H1 (cell line): ENCODE data around the gene FGF23. TPM values are rescaled to one million over a fixed set of nuclear protein-coding genes. Genes with fewer than 3 reads are reported as not detected.

Experiments used
- CTCF ChIA-PET: fragments of 300-600 bp; sonication (Branson Sonifier 250); formaldehyde crosslinking; loops from one replicate; lab custom pipeline; 2021; ENCODE audit not compliant: partially characterized antibody; lab: Charles Lee
- POLR2A ChIA-PET: fragments of 300-600 bp; sonication (Branson Sonifier 250); formaldehyde crosslinking; loops from one replicate; lab custom pipeline; 2021; ENCODE audit warnings: inconsistent platforms; ENCODE audit not compliant: partially characterized antibody; lab: Charles Lee
- DNase-seq, 2 experiments: peaks; one replicate each; pipeline versions ENCODE4 v3.0.0 to v3.0.0-alpha.2; 2010 to 2022; ENCODE audit warnings: low spot score in 2 of 2, low read depth in 1 of 2, mixed read lengths in 1 of 2
- FAIRE-seq: peaks from 2 replicates; lab custom pipeline; 2011; peaks lifted over from hg19 to GRCh38; lab: Jason Lieb, UNC
- H2AFZ ChIP-seq: 2 replicates; pipeline ENCODE4 v1.8.1; 2012; ENCODE audit warnings: low read length, inconsistent platforms
- H2AK5ac ChIP-seq: 2 replicates; pipeline ENCODE4 v1.6.1; 2013; ENCODE audit warnings: low read depth, low read length
- H2BK120ac ChIP-seq: replicated peaks from 2 replicates; pipeline ENCODE3; 2013; ENCODE audit warnings: low read depth, low read length, inconsistent platforms
- H2BK12ac ChIP-seq: 2 replicates; pipeline ENCODE4 v1.6.1; 2013; ENCODE audit warnings: low read depth, low read length
- H2BK15ac ChIP-seq: 2 replicates; pipeline ENCODE4 v1.6.1; 2013; ENCODE audit warnings: low read length
- H2BK20ac ChIP-seq: 2 replicates; pipeline ENCODE4 v1.6.1; 2013; ENCODE audit warnings: low read length
- H2BK5ac ChIP-seq: 2 replicates; pipeline ENCODE4 v1.6.1; 2013; ENCODE audit warnings: low read depth, low read length
- H3K14ac ChIP-seq: 2 replicates; pipeline ENCODE4 v1.6.1; 2013; ENCODE audit warnings: inconsistent platforms; ENCODE audit not compliant: insufficient read length
- H3K18ac ChIP-seq: 2 replicates; pipeline ENCODE4 v1.6.1; 2013; ENCODE audit warnings: low read length; ENCODE audit errors: extremely low read depth
- H3K23ac ChIP-seq: 2 replicates; pipeline ENCODE4 v1.6.1; 2013; ENCODE audit warnings: inconsistent platforms; ENCODE audit not compliant: insufficient read length
- H3K23me2 ChIP-seq: 2 replicates; pipeline ENCODE4 v1.6.1; 2013; ENCODE audit warnings: low read depth, low read length
- H3K27ac ChIP-seq: 2 replicates; pipeline ENCODE4 v1.6.1; 2011; ENCODE audit warnings: low read depth, low read length, inconsistent platforms
- H3K27me3 ChIP-seq, 4 experiments: replicated peaks in 1 of 4; 1 replicate in 1 of 4; 2 replicates in 3 of 4; pipeline versions ENCODE4 v1.6.1 to v1.8.1; 2011 to 2013; ENCODE audit warnings: low read length in 3 of 4, mild to moderate bottlenecking in 3 of 4, inconsistent platforms in 2 of 4, mixed read lengths in 2 of 4, moderate library complexity in 1 of 4; ENCODE audit not compliant: control insufficient read depth in 3 of 4, insufficient read depth in 3 of 4; ENCODE audit errors: extremely low read depth in 1 of 4
- H3K36me3 ChIP-seq, 4 experiments: 2 replicates each; pipeline versions ENCODE4 v1.6.1 to v1.8.1; 2011 to 2013; ENCODE audit warnings: mild to moderate bottlenecking in 4 of 4, low read length in 3 of 4, moderate library complexity in 2 of 4, control low read depth in 1 of 4, inconsistent platforms in 1 of 4; ENCODE audit not compliant: insufficient read depth in 4 of 4, control insufficient read depth in 2 of 4
- H3K4ac ChIP-seq: replicated peaks from 2 replicates; pipeline ENCODE3; 2013; ENCODE audit warnings: low read length, low read depth, mixed read lengths, inconsistent platforms; ENCODE audit not compliant: insufficient read length
- H3K4me1 ChIP-seq, 4 experiments: replicated peaks in 1 of 4; 1 replicate in 1 of 4; 2 replicates in 3 of 4; pipeline versions ENCODE4 v1.6.1 to v1.8.1; 2011 to 2013; ENCODE audit warnings: low read length in 3 of 4, inconsistent platforms in 2 of 4, mixed read lengths in 1 of 4; ENCODE audit not compliant: insufficient read depth in 4 of 4, control insufficient read depth in 3 of 4
- H3K4me2 ChIP-seq, 2 experiments: 2 replicates each; pipeline versions ENCODE4 v1.6.1 to v1.8.1; 2011 to 2013; ENCODE audit warnings: low read depth in 2 of 2, low read length in 2 of 2, control low read depth in 1 of 2, inconsistent platforms in 1 of 2, mild to moderate bottlenecking in 1 of 2; ENCODE audit not compliant: insufficient read depth in 1 of 2
- H3K4me3 ChIP-seq, 4 experiments: fragments of 200-600, 300-600 bp in 1 of 4; sonication (generic), shearing (Covaris generic), sonication (Bioruptor Twin) in 1 of 4; 2 replicates each; pipeline versions ENCODE4 v1.5.1 to v1.8.1; 2011 to 2016; ENCODE audit warnings: low read length in 4 of 4, low read depth in 3 of 4, control low read depth in 2 of 4, inconsistent platforms in 2 of 4, mild to moderate bottlenecking in 2 of 4, mixed read lengths in 1 of 4, moderate library complexity in 1 of 4; ENCODE audit not compliant: insufficient read depth in 2 of 4; ENCODE audit errors: extremely low read depth in 1 of 4
- H3K56ac ChIP-seq: replicated peaks from 2 replicates; pipeline ENCODE3; 2013; ENCODE audit warnings: low read depth, mild to moderate bottlenecking, mixed read lengths, low read length, inconsistent platforms; ENCODE audit not compliant: insufficient read length
- H3K79me1 ChIP-seq: 2 replicates; pipeline ENCODE4 v1.6.1; 2013; ENCODE audit warnings: low read depth, low read length, control low read depth
- H3K79me2 ChIP-seq, 2 experiments: 2 replicates each; pipeline versions ENCODE4 v1.6.1 to v1.8.1; 2012 to 2013; ENCODE audit warnings: low read length in 2 of 2, mild to moderate bottlenecking in 2 of 2, inconsistent platforms in 1 of 2; ENCODE audit not compliant: insufficient read depth in 2 of 2, control insufficient read depth in 1 of 2
- H3K9ac ChIP-seq, 4 experiments: replicated peaks in 1 of 4; 1 replicate in 1 of 4; 2 replicates in 3 of 4; pipeline versions ENCODE4 v1.6.1 to v1.8.1; 2011 to 2013; ENCODE audit warnings: low read depth in 3 of 4, low read length in 3 of 4, control low read depth in 2 of 4, mild to moderate bottlenecking in 2 of 4, moderate library complexity in 2 of 4, inconsistent platforms in 1 of 4; ENCODE audit errors: extremely low read depth in 1 of 4
- H3K9me3 ChIP-seq, 2 experiments: 2 replicates each; pipeline versions ENCODE4 v1.6.1 to v1.8.1; 2012 to 2013; ENCODE audit warnings: mild to moderate bottlenecking in 2 of 2, moderate library complexity in 2 of 2, control low read depth in 1 of 2, inconsistent platforms in 1 of 2, low read depth in 1 of 2, low read length in 1 of 2, mixed read lengths in 1 of 2; ENCODE audit not compliant: insufficient read depth in 2 of 2
- H4K20me1 ChIP-seq, 2 experiments: replicated peaks in 1 of 2; 2 replicates each; pipeline versions ENCODE3 to v1.8.1; 2011 to 2013; ENCODE audit warnings: inconsistent platforms in 2 of 2, low read length in 2 of 2, mild to moderate bottlenecking in 1 of 2; ENCODE audit not compliant: insufficient read depth in 2 of 2, control insufficient read depth in 1 of 2
- H4K5ac ChIP-seq: 2 replicates; pipeline ENCODE4 v1.6.1; 2013; ENCODE audit warnings: low read length, low read depth, mixed read lengths, inconsistent platforms; ENCODE audit not compliant: insufficient read length
- H4K8ac ChIP-seq: 2 replicates; pipeline ENCODE4 v1.8.0; 2013; ENCODE audit warnings: mild to moderate bottlenecking, moderate library complexity, low read length, inconsistent platforms; ENCODE audit not compliant: insufficient read depth; ENCODE audit errors: extremely low read depth
- H4K91ac ChIP-seq: replicated peaks from 2 replicates; pipeline ENCODE3; 2013; ENCODE audit warnings: low read length, mixed read lengths, inconsistent platforms; ENCODE audit not compliant: insufficient read length
- ATF3 ChIP-seq: IDR thresholded peaks from 2 replicates; pipeline ENCODE4 v1.6.1; 2011; ENCODE audit warnings: low read depth, mild to moderate bottlenecking, low read length; ENCODE audit not compliant: insufficient read depth
- CBX8 ChIP-seq: fragments of 300-800, 300-1000 bp; sonication (generic); IDR thresholded peaks from 2 replicates; pipeline ENCODE4 v1.7.1; 2016; ENCODE audit warnings: low read depth, low read length, borderline replicate concordance
- GTF2F1 ChIP-seq: IDR thresholded peaks from 2 replicates; pipeline ENCODE4 v1.6.1; 2012; ENCODE audit warnings: low read depth, low read length, improper control_type of control experiment, borderline replicate concordance
- HDAC2 ChIP-seq, 2 experiments: fragments of 300-600 bp in 1 of 2; sonication (generic) in 1 of 2; IDR thresholded peaks; 2 replicates each; pipeline ENCODE4 v1.6.1; 2011 to 2012; ENCODE audit warnings: low read depth in 2 of 2, low read length in 2 of 2, mild to moderate bottlenecking in 2 of 2, moderate library complexity in 2 of 2, borderline replicate concordance in 1 of 2, inconsistent platforms in 1 of 2
- POLR2A ChIP-seq, 2 experiments: IDR thresholded peaks; 1 replicate in 1 of 2; 2 replicates in 1 of 2; pipeline ENCODE4 v1.6.1; 2011; ENCODE audit warnings: low read depth in 2 of 2, low read length in 2 of 2, mild to moderate bottlenecking in 2 of 2; ENCODE audit errors: control extremely low read depth in 1 of 2
- USF2 ChIP-seq: IDR thresholded peaks from 2 replicates; pipeline ENCODE4 v1.6.1; 2011; ENCODE audit warnings: low read length, improper control_type of control experiment
- ZNF274 ChIP-seq: IDR thresholded peaks from 2 replicates; pipeline ENCODE4 v1.7.0; 2012; ENCODE audit warnings: low read length, borderline replicate concordance; ENCODE audit errors: extremely low read depth
- WGBS, 2 experiments: shearing (Covaris generic) in 1 of 2; methylation state at CpG; one replicate each; pipeline versions ENCODE4 v1.1.6 to v1.1.7; 2013 to 2015; ENCODE audit warnings: low lambda C conversion rate in 2 of 2, mixed read lengths in 2 of 2, inconsistent platforms in 1 of 2, low coverage in 1 of 2, missing lambda C conversion rate in 1 of 2; ENCODE audit not compliant: insufficient replicate concordance in 2 of 2, insufficient coverage in 1 of 2, insufficient read length in 1 of 2; ENCODE audit errors: extremely low coverage in 1 of 2, missing lambda C conversion rate in 1 of 2; 5-methylcytosine and 5-hydroxymethylcytosine counted together
- polyA plus RNA-seq, 7 experiments: library from polyadenylated mRNA; depleted of rRNA in 3 of 7; stranded (reverse) in 5 of 7; unstranded in 2 of 7; fragments of >200 nt in 5 of 7; fragments of 200-250 nt in 2 of 7; gene quantifications; 1 replicate in 5 of 7; 2 replicates in 1 of 7; 4 replicates in 1 of 7; pipeline versions ENCODE4 v1.2.1 to v1.2.3, GENCODE V29; 2011 to 2013; ENCODE audit warnings: missing spikeins in 2 of 7, mixed read lengths in 2 of 7
- total RNA-seq: library from RNA; stranded (reverse); fragmentation: NEBNext Ultra II Directional; extraction: Animal tissue kit (Norgen Biotek cat#: 25700); gene quantifications from 2 replicates; pipeline ENCODE4 v1.2.1, GENCODE V29; 2021

Gene FGF23
- total and polyA plus RNA-seq, 2 of the 8 experiments (the other 6 are each of a cell fraction or from before 2014, with no cell fraction given): 0.35 to 0.67 TPM

- Histone ChIP-seq H3K27me3 (no peaks in the 10 kb centered on the region), H3K56ac (no peak overlapping the region), H3K9me3 (no peaks in the 10 kb centered on the region), H2BK20ac (no peak overlapping the region), H3K27ac (no peak overlapping the region), H4K20me1 (no peaks in the 10 kb centered on the region), H3K4me2 (no peak overlapping the region), H3K14ac (no peak overlapping the region), H2BK12ac (no peak overlapping the region), H2BK120ac (no peak overlapping the region), H2BK15ac (no peak overlapping the region), H3K23ac (no peak overlapping the region), H3K36me3 (no peaks in the 10 kb centered on the region), H3K23me2 (no peaks in the 10 kb centered on the region), H4K91ac (no peak overlapping the region), H2AK5ac (no peak overlapping the region), H2AFZ (no peak overlapping the region), H3K18ac (no peak overlapping the region), H3K4me1 (peaks cover 0 to 6% (median 1%) of the 10 kb centered on the region in 4 experiments; a peak in 3 of 7 replicates), H4K8ac (no peak overlapping the region), H2BK5ac (no peak overlapping the region), H4K5ac (no peak overlapping the region), H3K4ac (no peak overlapping the region), H3K4me3 (no peak overlapping the region), H3K79me2 (no peaks in the 10 kb centered on the region), H3K9ac (no peak overlapping the region), H3K79me1 (no peaks in the 10 kb centered on the region)
- no peak for TF ChIP-seq ZNF274
- TF ChIP-seq HDAC2 (IDR thresholded peaks at IDR 0.05; ENCODE audit: borderline replicate concordance in 1 of 2, low read depth in 2 of 2, low read length in 2 of 2): no peak
- TF ChIP-seq GTF2F1: no peak
- no peak for TF ChIP-seq USF2
- TF ChIP-seq CBX8: no peak
- TF ChIP-seq ATF3: no peak
- TF ChIP-seq POLR2A (IDR thresholded peaks at IDR 0.05; ENCODE audit: control extremely low read depth in 1 of 2, low read depth in 2 of 2, low read length in 2 of 2): no peak
- no peak for FAIRE-seq
- ChIA-PET CTCF (interaction anchor here (0.7 to 4.5 kb wide), 33 partner anchors 8 to 222 kb away, joined by 3 to 39 read pairs (median 4); partner anchors contain the start of genes FGF23 and FGF6), POLR2A (interaction anchor here (0.6 to 0.8 kb wide), 2 partner anchors 54 to 429 kb away, joined by 3 read pairs; no protein-coding TSS in a partner anchor)
- no peak for DNase-seq
- WGBS, 2 experiments: 92% methylated on average over 5 of the region's 5 CpGs; no CpG with 5 or more reads in 1 of the 2 experiments
Observed at GRCh38 chr12:4420138-4420670, 40.7 kb upstream of the FGF23 start.
